H1 (cell line): ENCODE measurements around the gene KIAA0930. TPM values are rescaled to one million over a fixed set of nuclear protein-coding genes. Genes with fewer than 3 reads are reported as not detected.
"Not testable (repeated sequence)": the region's sequence is repeated elsewhere in the genome, so short reads cannot be mapped to it uniquely, and the experiment has no call there.

Source experiments
- CTCF ChIA-PET: fragments of 300-600 bp; sonication (Branson Sonifier 250); formaldehyde crosslinking; loops from one replicate; lab custom pipeline; 2021; ENCODE audit not compliant: partially characterized antibody; lab: Charles Lee
- POLR2A ChIA-PET: fragments of 300-600 bp; sonication (Branson Sonifier 250); formaldehyde crosslinking; loops from one replicate; lab custom pipeline; 2021; ENCODE audit warnings: inconsistent platforms; ENCODE audit not compliant: partially characterized antibody; lab: Charles Lee
- DNase-seq, 2 experiments: peaks; one replicate each; pipeline versions ENCODE4 v3.0.0 to v3.0.0-alpha.2; 2010 to 2022; ENCODE audit warnings: low spot score in 2 of 2, low read depth in 1 of 2, mixed read lengths in 1 of 2
- FAIRE-seq: peaks from 2 replicates; lab custom pipeline; 2011; peaks lifted over from hg19 to GRCh38; lab: Jason Lieb, UNC
- H2AFZ ChIP-seq: 2 replicates; pipeline ENCODE4 v1.8.1; 2012; ENCODE audit warnings: low read length, inconsistent platforms
- H2AK5ac ChIP-seq: 2 replicates; pipeline ENCODE4 v1.6.1; 2013; ENCODE audit warnings: low read depth, low read length
- H2BK120ac ChIP-seq: replicated peaks from 2 replicates; pipeline ENCODE3; 2013; ENCODE audit warnings: low read depth, low read length, inconsistent platforms
- H2BK12ac ChIP-seq: 2 replicates; pipeline ENCODE4 v1.6.1; 2013; ENCODE audit warnings: low read depth, low read length
- H2BK15ac ChIP-seq: 2 replicates; pipeline ENCODE4 v1.6.1; 2013; ENCODE audit warnings: low read length
- H2BK20ac ChIP-seq: 2 replicates; pipeline ENCODE4 v1.6.1; 2013; ENCODE audit warnings: low read length
- H2BK5ac ChIP-seq: 2 replicates; pipeline ENCODE4 v1.6.1; 2013; ENCODE audit warnings: low read depth, low read length
- H3K14ac ChIP-seq: 2 replicates; pipeline ENCODE4 v1.6.1; 2013; ENCODE audit warnings: inconsistent platforms; ENCODE audit not compliant: insufficient read length
- H3K18ac ChIP-seq: 2 replicates; pipeline ENCODE4 v1.6.1; 2013; ENCODE audit warnings: low read length; ENCODE audit errors: extremely low read depth
- H3K23ac ChIP-seq: 2 replicates; pipeline ENCODE4 v1.6.1; 2013; ENCODE audit warnings: inconsistent platforms; ENCODE audit not compliant: insufficient read length
- H3K23me2 ChIP-seq: 2 replicates; pipeline ENCODE4 v1.6.1; 2013; ENCODE audit warnings: low read depth, low read length
- H3K27ac ChIP-seq: 2 replicates; pipeline ENCODE4 v1.6.1; 2011; ENCODE audit warnings: low read depth, low read length, inconsistent platforms
- H3K27me3 ChIP-seq, 4 experiments: replicated peaks in 1 of 4; 1 replicate in 1 of 4; 2 replicates in 3 of 4; pipeline versions ENCODE4 v1.6.1 to v1.8.1; 2011 to 2013; ENCODE audit warnings: low read length in 3 of 4, mild to moderate bottlenecking in 3 of 4, inconsistent platforms in 2 of 4, mixed read lengths in 2 of 4, moderate library complexity in 1 of 4; ENCODE audit not compliant: control insufficient read depth in 3 of 4, insufficient read depth in 3 of 4; ENCODE audit errors: extremely low read depth in 1 of 4
- H3K36me3 ChIP-seq, 4 experiments: 2 replicates each; pipeline versions ENCODE4 v1.6.1 to v1.8.1; 2011 to 2013; ENCODE audit warnings: mild to moderate bottlenecking in 4 of 4, low read length in 3 of 4, moderate library complexity in 2 of 4, control low read depth in 1 of 4, inconsistent platforms in 1 of 4; ENCODE audit not compliant: insufficient read depth in 4 of 4, control insufficient read depth in 2 of 4
- H3K4ac ChIP-seq: replicated peaks from 2 replicates; pipeline ENCODE3; 2013; ENCODE audit warnings: low read length, low read depth, mixed read lengths, inconsistent platforms; ENCODE audit not compliant: insufficient read length
- H3K4me1 ChIP-seq, 4 experiments: replicated peaks in 1 of 4; 1 replicate in 1 of 4; 2 replicates in 3 of 4; pipeline versions ENCODE4 v1.6.1 to v1.8.1; 2011 to 2013; ENCODE audit warnings: low read length in 3 of 4, inconsistent platforms in 2 of 4, mixed read lengths in 1 of 4; ENCODE audit not compliant: insufficient read depth in 4 of 4, control insufficient read depth in 3 of 4
- H3K4me2 ChIP-seq, 2 experiments: 2 replicates each; pipeline versions ENCODE4 v1.6.1 to v1.8.1; 2011 to 2013; ENCODE audit warnings: low read depth in 2 of 2, low read length in 2 of 2, control low read depth in 1 of 2, inconsistent platforms in 1 of 2, mild to moderate bottlenecking in 1 of 2; ENCODE audit not compliant: insufficient read depth in 1 of 2
- H3K4me3 ChIP-seq, 4 experiments: fragments of 200-600, 300-600 bp in 1 of 4; sonication (generic), shearing (Covaris generic), sonication (Bioruptor Twin) in 1 of 4; 2 replicates each; pipeline versions ENCODE4 v1.5.1 to v1.8.1; 2011 to 2016; ENCODE audit warnings: low read length in 4 of 4, low read depth in 3 of 4, control low read depth in 2 of 4, inconsistent platforms in 2 of 4, mild to moderate bottlenecking in 2 of 4, mixed read lengths in 1 of 4, moderate library complexity in 1 of 4; ENCODE audit not compliant: insufficient read depth in 2 of 4; ENCODE audit errors: extremely low read depth in 1 of 4
- H3K56ac ChIP-seq: replicated peaks from 2 replicates; pipeline ENCODE3; 2013; ENCODE audit warnings: low read depth, mild to moderate bottlenecking, mixed read lengths, low read length, inconsistent platforms; ENCODE audit not compliant: insufficient read length
- H3K79me1 ChIP-seq: 2 replicates; pipeline ENCODE4 v1.6.1; 2013; ENCODE audit warnings: low read depth, low read length, control low read depth
- H3K79me2 ChIP-seq, 2 experiments: 2 replicates each; pipeline versions ENCODE4 v1.6.1 to v1.8.1; 2012 to 2013; ENCODE audit warnings: low read length in 2 of 2, mild to moderate bottlenecking in 2 of 2, inconsistent platforms in 1 of 2; ENCODE audit not compliant: insufficient read depth in 2 of 2, control insufficient read depth in 1 of 2
- H3K9ac ChIP-seq, 4 experiments: replicated peaks in 1 of 4; 1 replicate in 1 of 4; 2 replicates in 3 of 4; pipeline versions ENCODE4 v1.6.1 to v1.8.1; 2011 to 2013; ENCODE audit warnings: low read depth in 3 of 4, low read length in 3 of 4, control low read depth in 2 of 4, mild to moderate bottlenecking in 2 of 4, moderate library complexity in 2 of 4, inconsistent platforms in 1 of 4; ENCODE audit errors: extremely low read depth in 1 of 4
- H3K9me3 ChIP-seq, 2 experiments: 2 replicates each; pipeline versions ENCODE4 v1.6.1 to v1.8.1; 2012 to 2013; ENCODE audit warnings: mild to moderate bottlenecking in 2 of 2, moderate library complexity in 2 of 2, control low read depth in 1 of 2, inconsistent platforms in 1 of 2, low read depth in 1 of 2, low read length in 1 of 2, mixed read lengths in 1 of 2; ENCODE audit not compliant: insufficient read depth in 2 of 2
- H4K20me1 ChIP-seq, 2 experiments: replicated peaks in 1 of 2; 2 replicates each; pipeline versions ENCODE3 to v1.8.1; 2011 to 2013; ENCODE audit warnings: inconsistent platforms in 2 of 2, low read length in 2 of 2, mild to moderate bottlenecking in 1 of 2; ENCODE audit not compliant: insufficient read depth in 2 of 2, control insufficient read depth in 1 of 2
- H4K5ac ChIP-seq: 2 replicates; pipeline ENCODE4 v1.6.1; 2013; ENCODE audit warnings: low read length, low read depth, mixed read lengths, inconsistent platforms; ENCODE audit not compliant: insufficient read length
- H4K8ac ChIP-seq: 2 replicates; pipeline ENCODE4 v1.8.0; 2013; ENCODE audit warnings: mild to moderate bottlenecking, moderate library complexity, low read length, inconsistent platforms; ENCODE audit not compliant: insufficient read depth; ENCODE audit errors: extremely low read depth
- H4K91ac ChIP-seq: replicated peaks from 2 replicates; pipeline ENCODE3; 2013; ENCODE audit warnings: low read length, mixed read lengths, inconsistent platforms; ENCODE audit not compliant: insufficient read length
- CBX5 ChIP-seq: fragments of 300-800, 300-1000 bp; sonication (generic); IDR thresholded peaks from 2 replicates; pipeline ENCODE4 v1.7.1; 2016; ENCODE audit warnings: antibody characterized with exemption, low read length, low read depth
- RAD21 ChIP-seq, 2 experiments: IDR thresholded peaks in 1 of 2; conservative IDR thresholded peaks in 1 of 2; 2 replicates each; pipeline ENCODE4 v1.6.1; 2011; ENCODE audit warnings: low read depth in 2 of 2, low read length in 2 of 2, improper control_type of control experiment in 1 of 2, inconsistent platforms in 1 of 2, mild to moderate bottlenecking in 1 of 2, moderate library complexity in 1 of 2
- SIRT6 ChIP-seq: IDR thresholded peaks from one replicate; pipeline ENCODE4 v1.7.1; 2012; ENCODE audit warnings: low read length, inconsistent platforms
- WGBS, 2 experiments: shearing (Covaris generic) in 1 of 2; methylation state at CpG; one replicate each; pipeline versions ENCODE4 v1.1.6 to v1.1.7; 2013 to 2015; ENCODE audit warnings: low lambda C conversion rate in 2 of 2, mixed read lengths in 2 of 2, inconsistent platforms in 1 of 2, low coverage in 1 of 2, missing lambda C conversion rate in 1 of 2; ENCODE audit not compliant: insufficient replicate concordance in 2 of 2, insufficient coverage in 1 of 2, insufficient read length in 1 of 2; ENCODE audit errors: extremely low coverage in 1 of 2, missing lambda C conversion rate in 1 of 2; 5-methylcytosine and 5-hydroxymethylcytosine counted together
- polyA plus RNA-seq, 7 experiments: library from polyadenylated mRNA; depleted of rRNA in 3 of 7; stranded (reverse) in 5 of 7; unstranded in 2 of 7; fragments of >200 nt in 5 of 7; fragments of 200-250 nt in 2 of 7; gene quantifications; 1 replicate in 5 of 7; 2 replicates in 1 of 7; 4 replicates in 1 of 7; pipeline versions ENCODE4 v1.2.1 to v1.2.3, GENCODE V29; 2011 to 2013; ENCODE audit warnings: missing spikeins in 2 of 7, mixed read lengths in 2 of 7
- total RNA-seq: library from RNA; stranded (reverse); fragmentation: NEBNext Ultra II Directional; extraction: Animal tissue kit (Norgen Biotek cat#: 25700); gene quantifications from 2 replicates; pipeline ENCODE4 v1.2.1, GENCODE V29; 2021

Gene KIAA0930
- total and polyA plus RNA-seq, 2 of the 8 experiments (the other 6 are each of a cell fraction or from before 2014, with no cell fraction given), result 61.9 to 66.1 TPM

- TF ChIP-seq RAD21 (IDR thresholded peaks at IDR 0.05 in 1 of 2, conservative IDR thresholded peaks at IDR 0.05 in 1 of 2; ENCODE audit: low read depth in 2 of 2, low read length in 2 of 2) (no peak), CBX5 (no peak), SIRT6 (no peak)
Measured at GRCh38 chr22:45261407-45262088, 20.9 kb upstream of the KIAA0930 start (continued).

GRCh38 chr22:45260395-45260759, 19.7 kb upstream of the KIAA0930 start:
- 80% methylated on average over 9 of the region's 9 CpGs; no CpG with 5 or more reads in 1 of the 2 experiments for WGBS, 2 experiments
- not testable (repeated sequence) for H3K14ac ChIP-seq

More at GRCh38 chr22:45260395-45260759, 19.7 kb upstream of the KIAA0930 start:
- H3K9ac ChIP-seq, DNase-seq, H2BK15ac ChIP-seq, H3K36me3 ChIP-seq, H3K4ac ChIP-seq, H3K9me3 ChIP-seq, H3K18ac ChIP-seq, H2BK5ac ChIP-seq, H3K79me1 ChIP-seq, H3K79me2 ChIP-seq, H2BK12ac ChIP-seq, H3K23ac ChIP-seq, H4K5ac ChIP-seq, H3K23me2 ChIP-seq, H2BK20ac ChIP-seq, FAIRE-seq, H3K4me3 ChIP-seq, H4K91ac ChIP-seq, H3K4me1 ChIP-seq, H2AK5ac ChIP-seq, H2AFZ ChIP-seq, POLR2A ChIA-PET, H4K8ac ChIP-seq, H4K20me1 ChIP-seq, H3K4me2 ChIP-seq, H2BK120ac ChIP-seq, H3K56ac ChIP-seq, H3K27ac ChIP-seq: not testable (repeated sequence)
- peaks cover 0 to 12% (median 7%) of the 10 kb centered on the region in 4 experiments; a peak in 4 of 7 replicates for H3K27me3 ChIP-seq
- CTCF ChIA-PET, result interaction anchor here (0.6 to 1.0 kb wide), 3 partner anchors 12 to 257 kb away, joined by 3 read pairs; no protein-coding TSS in a partner anchor
